Middle frontal gyrus (tissue), 1 donor: Measurements from ENCODE around the gene ZBTB9.
A peak's percentile ranks its signal among the peaks of the same experiment; 100 is the strongest.

ENCODE experiments used
- DNase-seq: peaks from one replicate; pipeline ENCODE4 v3.0.0-alpha.2; 2015; ENCODE audit warnings: low spot score; ENCODE audit errors: extremely low spot score

ZBTB9 gene

GRCh38 chr6:33418690-33419291 lies 35.6 kb upstream of the ZBTB9 start:
- DNase-seq, result no peak

- no peak for DNase-seq
These were observed 34.5 kb upstream of the ZBTB9 start, which contains the start of gene SYNGAP1 for GRCh38 chr6:33419580-33420490. SYNGAP1 (plus strand) TSS chr6:33420065; CDS start chr6:33420265, 200 bp downstream.

- no peak for DNase-seq
These were observed 33.7 kb upstream of the ZBTB9 start for GRCh38 chr6:33420491-33421343.

- no peak for DNase-seq
These were observed 33.1 kb upstream of the ZBTB9 start for GRCh38 chr6:33421344-33421643.

GRCh38 chr6:33423777-33424176 lies 30.6 kb upstream of the ZBTB9 start:
- no peak for DNase-seq

- no peak for DNase-seq
These were observed 29.3 kb upstream of the ZBTB9 start for GRCh38 chr6:33424855-33425667.

- DNase-seq, result no peak
These were observed 28.5 kb upstream of the ZBTB9 start for GRCh38 chr6:33425668-33426577.

GRCh38 chr6:33426590-33427511 lies 27.5 kb upstream of the ZBTB9 start:
- DNase-seq, result no peak

GRCh38 chr6:33427585-33428223 lies 26.7 kb upstream of the ZBTB9 start:
- DNase-seq, result no peak

- DNase-seq, result no peak
These were observed 26.0 kb upstream of the ZBTB9 start for GRCh38 chr6:33428224-33428965.

- no peak for DNase-seq
These were observed 25.2 kb upstream of the ZBTB9 start for GRCh38 chr6:33428966-33429749.

- DNase-seq, result no peak
These were observed 24.7 kb upstream of the ZBTB9 start for GRCh38 chr6:33429750-33430052.

GRCh38 chr6:33430334-33430733 lies 24.0 kb upstream of the ZBTB9 start:
- DNase-seq, result no peak

GRCh38 chr6:33430991-33431879 lies 23.1 kb upstream of the ZBTB9 start:
- peak; percentile 65 for DNase-seq

GRCh38 chr6:33431880-33432541 lies 22.4 kb upstream of the ZBTB9 start:
- DNase-seq, result no peak

GRCh38 chr6:33432546-33432945 lies 21.8 kb upstream of the ZBTB9 start:
- no peak for DNase-seq
